H1 (cell line): ENCODE data around the gene ACBD4.

Source experiments
- CBX5 ChIP-seq: fragments of 300-800, 300-1000 bp; sonication (generic); IDR thresholded peaks from 2 replicates; pipeline ENCODE4 v1.7.1; 2016; ENCODE audit warnings: antibody characterized with exemption, low read length, low read depth
- CHD2 ChIP-seq: IDR thresholded peaks from 2 replicates; pipeline ENCODE4 v1.6.1; 2012; ENCODE audit warnings: low read length, improper control_type of control experiment
- EP300 ChIP-seq, 2 experiments: IDR thresholded peaks; 1 replicate in 1 of 2; 2 replicates in 1 of 2; pipeline ENCODE4 v1.6.1; 2011 to 2012; ENCODE audit warnings: low read depth in 2 of 2, low read length in 2 of 2, mild to moderate bottlenecking in 2 of 2, borderline replicate concordance in 1 of 2, inconsistent platforms in 1 of 2, moderate library complexity in 1 of 2
- EZH2 ChIP-seq: fragments of 200-600 bp; sonication (generic); IDR thresholded peaks from 2 replicates; pipeline ENCODE4 v1.7.1; 2012; ENCODE audit warnings: low read depth, mild to moderate bottlenecking, moderate library complexity, low read length, inconsistent platforms; ENCODE audit not compliant: severe bottlenecking
- POLR2A ChIP-seq, 2 experiments: IDR thresholded peaks; 1 replicate in 1 of 2; 2 replicates in 1 of 2; pipeline ENCODE4 v1.6.1; 2011; ENCODE audit warnings: low read depth in 2 of 2, low read length in 2 of 2, mild to moderate bottlenecking in 2 of 2; ENCODE audit errors: control extremely low read depth in 1 of 2
- RAD21 ChIP-seq, 2 experiments: IDR thresholded peaks in 1 of 2; conservative IDR thresholded peaks in 1 of 2; 2 replicates each; pipeline ENCODE4 v1.6.1; 2011; ENCODE audit warnings: low read depth in 2 of 2, low read length in 2 of 2, improper control_type of control experiment in 1 of 2, inconsistent platforms in 1 of 2, mild to moderate bottlenecking in 1 of 2, moderate library complexity in 1 of 2
- RFX5 ChIP-seq: IDR thresholded peaks from 2 replicates; pipeline ENCODE4 v1.6.1; 2011; ENCODE audit warnings: low read depth, low read length, improper control_type of control experiment, borderline replicate concordance
- SP1 ChIP-seq: IDR thresholded peaks from 2 replicates; pipeline ENCODE4 v1.6.1; 2011; ENCODE audit warnings: low read depth, low read length
- SUZ12 ChIP-seq: fragments of 200-600 bp; sonication (generic); IDR thresholded peaks from 2 replicates; pipeline ENCODE4 v1.6.1; 2012; ENCODE audit warnings: mild to moderate bottlenecking, inconsistent platforms, low read length, moderate library complexity, mixed read lengths
- YY1 ChIP-seq: IDR thresholded peaks from 2 replicates; pipeline ENCODE4 v1.6.1; 2011; ENCODE audit warnings: low read depth, mild to moderate bottlenecking, low read length
- TF ChIP-seq, protein P1 (sequence below), 3 experiments: IDR thresholded peaks; 1 replicate in 2 of 3; 2 replicates in 1 of 3; pipeline versions ENCODE4 v1.5.1 to v1.6.1; 2011; ENCODE audit warnings: low read length in 3 of 3, mild to moderate bottlenecking in 3 of 3, inconsistent platforms in 2 of 3, low read depth in 1 of 3, moderate library complexity in 1 of 3; ENCODE audit not compliant: insufficient read depth in 1 of 3; ENCODE audit errors: control extremely low read depth in 1 of 3
- TF ChIP-seq, protein P2 (sequence below): IDR thresholded peaks from 2 replicates; pipeline ENCODE4 v1.6.1; 2012; ENCODE audit warnings: inconsistent platforms
- TF ChIP-seq, protein P3 (sequence below): IDR thresholded peaks from 2 replicates; pipeline ENCODE4 v1.6.1; 2012; ENCODE audit warnings: low read length, inconsistent platforms
- TF ChIP-seq, protein P4 (sequence below): IDR thresholded peaks from 2 replicates; pipeline ENCODE4 v1.6.1; 2011; ENCODE audit warnings: low read depth, mild to moderate bottlenecking, low read length; ENCODE audit not compliant: insufficient read depth

DNA sequence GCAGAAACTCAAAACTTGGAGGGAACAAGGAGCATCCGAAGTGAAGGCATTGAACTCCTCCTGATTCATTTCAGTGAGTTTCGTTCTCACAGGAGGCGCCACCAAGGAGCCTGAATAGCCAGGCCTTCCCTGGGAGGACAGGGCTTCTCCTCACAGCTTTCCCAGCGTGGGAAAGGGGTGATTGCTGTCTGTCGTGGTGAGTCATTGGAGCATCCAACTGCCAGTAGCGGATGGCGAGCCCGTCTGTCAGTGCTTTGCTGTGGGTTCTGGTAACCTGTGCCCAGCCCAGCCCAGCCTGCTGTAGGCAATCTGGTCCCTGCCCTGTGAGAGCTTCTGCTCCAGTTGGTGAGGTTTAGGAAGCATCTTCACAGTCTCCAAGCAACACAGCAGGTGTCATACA, 31.5 kb upstream of the ACBD4 start:
- TF ChIP-seq, protein P1, sequence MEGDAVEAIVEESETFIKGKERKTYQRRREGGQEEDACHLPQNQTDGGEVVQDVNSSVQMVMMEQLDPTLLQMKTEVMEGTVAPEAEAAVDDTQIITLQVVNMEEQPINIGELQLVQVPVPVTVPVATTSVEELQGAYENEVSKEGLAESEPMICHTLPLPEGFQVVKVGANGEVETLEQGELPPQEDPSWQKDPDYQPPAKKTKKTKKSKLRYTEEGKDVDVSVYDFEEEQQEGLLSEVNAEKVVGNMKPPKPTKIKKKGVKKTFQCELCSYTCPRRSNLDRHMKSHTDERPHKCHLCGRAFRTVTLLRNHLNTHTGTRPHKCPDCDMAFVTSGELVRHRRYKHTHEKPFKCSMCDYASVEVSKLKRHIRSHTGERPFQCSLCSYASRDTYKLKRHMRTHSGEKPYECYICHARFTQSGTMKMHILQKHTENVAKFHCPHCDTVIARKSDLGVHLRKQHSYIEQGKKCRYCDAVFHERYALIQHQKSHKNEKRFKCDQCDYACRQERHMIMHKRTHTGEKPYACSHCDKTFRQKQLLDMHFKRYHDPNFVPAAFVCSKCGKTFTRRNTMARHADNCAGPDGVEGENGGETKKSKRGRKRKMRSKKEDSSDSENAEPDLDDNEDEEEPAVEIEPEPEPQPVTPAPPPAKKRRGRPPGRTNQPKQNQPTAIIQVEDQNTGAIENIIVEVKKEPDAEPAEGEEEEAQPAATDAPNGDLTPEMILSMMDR (IDR thresholded peaks at IDR 0.05; ENCODE audit: control extremely low read depth in 1 of 3, insufficient read depth in 1 of 3, low read depth in 1 of 3, low read length in 3 of 3): no peak
- TF ChIP-seq RAD21 (IDR thresholded peaks at IDR 0.05 in 1 of 2, conservative IDR thresholded peaks at IDR 0.05 in 1 of 2; ENCODE audit: low read depth in 2 of 2, low read length in 2 of 2): no peak
- TF ChIP-seq RFX5: no peak
- no peak for TF ChIP-seq POLR2A (IDR thresholded peaks at IDR 0.05; ENCODE audit: control extremely low read depth in 1 of 2, low read depth in 2 of 2, low read length in 2 of 2)
- TF ChIP-seq CHD2: no peak
- TF ChIP-seq EP300 (IDR thresholded peaks at IDR 0.05; ENCODE audit: borderline replicate concordance in 1 of 2, low read depth in 2 of 2, low read length in 2 of 2): no peak
- TF ChIP-seq, protein P2, sequence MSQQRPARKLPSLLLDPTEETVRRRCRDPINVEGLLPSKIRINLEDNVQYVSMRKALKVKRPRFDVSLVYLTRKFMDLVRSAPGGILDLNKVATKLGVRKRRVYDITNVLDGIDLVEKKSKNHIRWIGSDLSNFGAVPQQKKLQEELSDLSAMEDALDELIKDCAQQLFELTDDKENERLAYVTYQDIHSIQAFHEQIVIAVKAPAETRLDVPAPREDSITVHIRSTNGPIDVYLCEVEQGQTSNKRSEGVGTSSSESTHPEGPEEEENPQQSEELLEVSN: no peak
- TF ChIP-seq SUZ12: no peak
- TF ChIP-seq SP1: no peak
- TF ChIP-seq YY1: no peak
- TF ChIP-seq, protein P3, sequence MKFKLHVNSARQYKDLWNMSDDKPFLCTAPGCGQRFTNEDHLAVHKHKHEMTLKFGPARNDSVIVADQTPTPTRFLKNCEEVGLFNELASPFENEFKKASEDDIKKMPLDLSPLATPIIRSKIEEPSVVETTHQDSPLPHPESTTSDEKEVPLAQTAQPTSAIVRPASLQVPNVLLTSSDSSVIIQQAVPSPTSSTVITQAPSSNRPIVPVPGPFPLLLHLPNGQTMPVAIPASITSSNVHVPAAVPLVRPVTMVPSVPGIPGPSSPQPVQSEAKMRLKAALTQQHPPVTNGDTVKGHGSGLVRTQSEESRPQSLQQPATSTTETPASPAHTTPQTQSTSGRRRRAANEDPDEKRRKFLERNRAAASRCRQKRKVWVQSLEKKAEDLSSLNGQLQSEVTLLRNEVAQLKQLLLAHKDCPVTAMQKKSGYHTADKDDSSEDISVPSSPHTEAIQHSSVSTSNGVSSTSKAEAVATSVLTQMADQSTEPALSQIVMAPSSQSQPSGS: no peak
- TF ChIP-seq EZH2: no peak
- TF ChIP-seq CBX5: no peak
- TF ChIP-seq, protein P4, sequence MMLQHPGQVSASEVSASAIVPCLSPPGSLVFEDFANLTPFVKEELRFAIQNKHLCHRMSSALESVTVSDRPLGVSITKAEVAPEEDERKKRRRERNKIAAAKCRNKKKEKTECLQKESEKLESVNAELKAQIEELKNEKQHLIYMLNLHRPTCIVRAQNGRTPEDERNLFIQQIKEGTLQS: no peak
